IPS-18c (cell line): Measurements from ENCODE around the gene VWA3B.
"Not testable (repeated sequence)": the region's sequence is repeated elsewhere in the genome, so short reads cannot be mapped to it uniquely, and the experiment has no call there.

Experiments
- H3K4me3 ChIP-seq: 2 replicates; pipeline ENCODE4 v1.7.0; 2013; ENCODE audit warnings: low read depth, mild to moderate bottlenecking, low read length, moderate library complexity; ENCODE audit not compliant: insufficient read depth
- H3K9me3 ChIP-seq: one replicate; pipeline ENCODE4 v1.6.1; 2013; ENCODE audit warnings: mild to moderate bottlenecking, low read length, moderate library complexity; ENCODE audit not compliant: control insufficient read depth, insufficient read depth

VWA3B gene

GRCh38 chr2:98253461-98254070 lies 166.6 kb downstream of the VWA3B start:
- Histone ChIP-seq H3K9me3 (no peaks in the 10 kb centered on the region), H3K4me3 (no peak overlapping the region)

GRCh38 chr2:98254504-98255059 lies 167.6 kb downstream of the VWA3B start:
- no peak overlapping the region for H3K4me3 ChIP-seq
- no peaks in the 10 kb centered on the region for H3K9me3 ChIP-seq

DNA sequence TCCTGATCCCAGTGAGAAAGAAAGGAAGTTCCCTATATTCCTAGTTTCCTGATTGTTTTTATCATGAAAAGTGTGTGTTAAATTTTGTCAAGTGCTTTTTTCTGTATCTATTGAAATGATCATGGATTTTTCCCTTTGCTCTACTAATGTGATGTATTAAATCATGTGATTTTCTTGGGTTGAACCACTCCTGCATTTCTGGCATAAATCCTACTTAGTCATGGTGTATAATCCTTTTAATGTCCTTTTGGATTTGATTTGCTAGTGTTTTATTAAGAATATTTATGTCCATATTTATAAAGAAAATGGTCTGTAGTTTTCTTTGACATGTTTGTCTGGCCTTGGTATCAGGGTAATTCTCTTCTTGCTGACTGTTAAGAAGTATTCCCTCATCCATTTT lies 171.9 kb downstream of the VWA3B start:
- H3K4me3 ChIP-seq, result no peak overlapping the region
- no peaks in the 10 kb centered on the region for H3K9me3 ChIP-seq

GRCh38 chr2:98263362-98263761 lies 176.4 kb downstream of the VWA3B start:
- Histone ChIP-seq H3K9me3 (no peaks in the 10 kb centered on the region), H3K4me3 (no peak overlapping the region)

- not testable (repeated sequence) for H3K4me3 ChIP-seq, H3K9me3 ChIP-seq
Observed at GRCh38 chr2:98268225-98268624, 181.3 kb downstream of the VWA3B start.

- Histone ChIP-seq H3K9me3 (no peaks in the 10 kb centered on the region), H3K4me3 (no peak overlapping the region)
Observed at GRCh38 chr2:98269274-98269673, 182.3 kb downstream of the VWA3B start.

DNA sequence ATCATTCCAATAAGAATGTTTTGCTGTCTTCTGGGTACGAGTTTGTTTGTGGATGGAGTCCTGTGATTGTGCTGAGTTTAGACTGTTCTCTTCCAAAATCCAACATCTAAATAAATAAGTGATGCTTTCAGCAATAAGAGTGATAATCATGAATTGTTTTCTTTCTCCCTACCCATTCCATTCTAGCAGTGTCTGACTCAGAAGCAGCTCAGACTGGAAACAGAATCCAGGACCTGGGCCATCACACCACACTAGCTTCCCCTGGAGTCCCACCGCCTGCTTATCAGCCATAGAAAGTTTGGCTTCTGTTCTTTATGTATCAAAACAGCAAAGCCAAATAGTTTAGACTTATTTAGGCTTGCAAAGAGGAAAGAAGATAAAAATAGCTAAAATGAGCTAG lies 182.9 kb downstream of the VWA3B start:
- H3K4me3 ChIP-seq, result no peak overlapping the region
- no peaks in the 10 kb centered on the region for H3K9me3 ChIP-seq

GRCh38 chr2:98277162-98277859 lies 190.3 kb downstream of the VWA3B start:
- no peak overlapping the region for H3K4me3 ChIP-seq
- no peaks in the 10 kb centered on the region for H3K9me3 ChIP-seq

GRCh38 chr2:98278074-98278473 lies 191.1 kb downstream of the VWA3B start:
- Histone ChIP-seq H3K4me3 (no peak overlapping the region), H3K9me3 (no peaks in the 10 kb centered on the region)

- Histone ChIP-seq H3K4me3 (no peak overlapping the region), H3K9me3 (no peaks in the 10 kb centered on the region)
Observed at GRCh38 chr2:98280376-98281102, 193.6 kb downstream of the VWA3B start.

GRCh38 chr2:98281607-98282006 lies 194.6 kb downstream of the VWA3B start:
- no peak overlapping the region for H3K4me3 ChIP-seq
- no peaks in the 10 kb centered on the region for H3K9me3 ChIP-seq

DNA sequence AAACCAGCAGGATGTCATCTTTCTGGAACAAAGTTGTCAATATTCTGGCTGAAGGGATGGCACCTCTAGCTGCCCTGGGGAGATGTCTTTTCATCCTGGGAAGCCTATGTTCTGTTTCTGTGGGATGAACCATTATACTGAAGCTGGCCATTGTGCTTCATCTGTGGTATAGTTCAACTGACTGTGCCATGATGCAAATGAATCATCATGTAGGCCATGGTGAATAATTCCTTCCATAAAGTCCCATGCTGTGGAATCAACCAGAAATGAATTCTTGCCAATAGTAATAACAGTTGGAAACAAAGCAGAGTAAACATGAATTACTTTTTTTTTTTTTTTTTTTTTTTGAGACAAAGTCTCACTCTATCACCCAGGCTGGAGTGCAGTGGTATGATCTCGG lies 195.1 kb downstream of the VWA3B start:
- Histone ChIP-seq H3K9me3 (no peaks in the 10 kb centered on the region), H3K4me3 (no peak overlapping the region)

- H3K4me3 ChIP-seq, result no peak overlapping the region
- H3K9me3 ChIP-seq, result no peaks in the 10 kb centered on the region
Observed at GRCh38 chr2:98293030-98293429, 206.1 kb downstream of the VWA3B start.

DNA sequence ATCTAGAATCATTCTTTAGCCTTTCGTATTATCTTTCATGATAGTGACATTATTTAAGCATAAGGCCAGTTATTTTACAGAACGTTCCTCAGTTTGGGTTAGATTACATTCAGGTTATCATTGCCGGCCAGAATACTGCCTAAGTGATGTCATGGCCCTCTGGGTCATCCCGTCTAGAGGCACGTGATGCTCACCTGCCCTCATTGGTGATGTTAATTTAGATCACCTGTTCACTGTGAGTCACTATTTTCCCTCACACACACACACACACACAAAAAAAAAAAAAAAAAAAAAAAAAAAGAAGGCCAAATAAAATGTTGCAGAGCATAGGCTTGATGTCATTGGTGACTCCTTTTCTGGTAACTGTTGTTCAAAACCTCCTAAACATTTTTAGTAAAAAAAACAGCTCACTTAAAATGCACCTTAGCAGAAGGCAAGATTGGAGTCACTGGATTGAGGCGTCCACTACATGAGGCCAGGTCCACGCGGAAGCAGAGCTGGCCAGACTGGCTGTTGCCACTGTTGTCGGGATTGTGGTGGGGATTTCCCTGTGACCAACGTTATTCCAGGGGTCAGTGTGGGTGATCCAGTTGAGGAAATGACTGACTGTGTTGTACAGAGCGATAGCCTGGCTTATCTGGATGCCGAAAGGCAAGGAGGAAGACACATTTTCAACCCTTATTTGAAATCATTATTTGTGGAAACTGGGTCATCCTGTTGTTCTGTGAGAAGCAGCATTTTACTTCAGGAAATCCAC lies 207.1 kb downstream of the VWA3B start:
- Histone ChIP-seq H3K9me3 (no peaks in the 10 kb centered on the region), H3K4me3 (no peak overlapping the region)

DNA sequence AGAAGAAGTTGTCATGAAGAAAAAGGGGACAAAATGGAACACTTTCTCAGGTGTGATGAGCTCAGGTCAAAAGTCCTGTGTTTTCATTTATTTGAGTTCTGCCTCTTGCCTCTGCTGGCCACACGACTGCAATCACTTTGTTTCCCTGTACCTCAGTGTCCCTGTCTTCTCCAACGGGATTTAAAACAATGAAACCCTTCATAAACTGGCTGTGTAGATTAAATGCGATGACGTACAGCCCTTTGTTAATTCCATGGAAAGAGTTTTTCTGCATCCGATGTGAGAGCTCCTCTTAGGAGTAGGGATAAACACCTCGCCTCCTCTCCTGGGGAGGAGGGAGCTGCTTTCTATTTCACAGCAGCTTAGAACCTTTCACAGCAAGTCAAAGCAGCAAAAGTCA lies 207.7 kb downstream of the VWA3B start:
- Histone ChIP-seq H3K9me3 (no peaks in the 10 kb centered on the region), H3K4me3 (no peak overlapping the region)

DNA sequence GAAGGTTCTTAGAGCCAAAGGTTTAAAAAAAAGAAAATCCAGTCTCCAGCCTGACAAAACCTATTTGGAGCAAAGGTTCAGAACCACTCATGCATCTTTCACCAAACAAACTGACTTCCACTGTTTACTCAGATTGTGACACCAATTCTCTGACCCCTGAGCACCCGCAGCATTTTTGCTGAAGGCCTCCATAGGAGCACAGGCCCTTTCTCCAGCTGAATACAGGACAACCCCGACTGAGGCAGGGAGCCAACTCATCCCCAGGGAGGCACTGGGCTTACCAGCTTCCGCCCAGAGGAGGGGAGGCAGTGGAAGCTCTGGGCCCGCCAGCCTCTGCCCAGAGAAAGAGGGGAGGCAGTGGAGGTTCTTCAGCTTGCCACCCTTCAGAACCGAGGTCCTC lies 208.3 kb downstream of the VWA3B start:
- H3K4me3 ChIP-seq, result no peak overlapping the region
- no peaks in the 10 kb centered on the region for H3K9me3 ChIP-seq

GRCh38 chr2:98295721-98296414 lies 208.9 kb downstream of the VWA3B start:
- H3K4me3 ChIP-seq, result no peak overlapping the region
- no peaks in the 10 kb centered on the region for H3K9me3 ChIP-seq
